SW 1271 (cell line): ENCODE measurements around the gene NEGR1.
"Not testable (repeated sequence)": the region's sequence is repeated elsewhere in the genome, so short reads cannot be mapped to it uniquely, and the experiment has no call there.

Source experiments
- DNase-seq, 2 experiments: peaks; one replicate each; lab custom pipeline; 2025; lab: John Stamatoyannopoulos, UW

Gene NEGR1

GRCh38 chr1:71940261-71940660 is 342.1 kb downstream of the NEGR1 start:
- no peak for DNase-seq

GRCh38 chr1:71930511-71930910 is 351.8 kb downstream of the NEGR1 start:
- DNase-seq, result no peak

- no peak for DNase-seq
These were observed 360.3 kb downstream of the NEGR1 start for GRCh38 chr1:71921935-71922559.

GRCh38 chr1:71921204-71921603 is 361.1 kb downstream of the NEGR1 start:
- no peak for DNase-seq

GRCh38 chr1:71920556-71920955 is 361.8 kb downstream of the NEGR1 start:
- DNase-seq, result no peak

- no peak for DNase-seq
These were observed 362.4 kb downstream of the NEGR1 start for GRCh38 chr1:71919811-71920509.

- no peak for DNase-seq
These were observed 363.7 kb downstream of the NEGR1 start for GRCh38 chr1:71918630-71919029.

GRCh38 chr1:71916894-71917293 is 365.4 kb downstream of the NEGR1 start:
- no peak for DNase-seq

- DNase-seq, result no peak
These were observed 367.7 kb downstream of the NEGR1 start for GRCh38 chr1:71914626-71915025.

- no peak for DNase-seq
These were observed 373.4 kb downstream of the NEGR1 start for GRCh38 chr1:71908871-71909390.

- no peak for DNase-seq
These were observed 374.0 kb downstream of the NEGR1 start for GRCh38 chr1:71908303-71908702.

GRCh38 chr1:71899881-71900280 is 382.5 kb downstream of the NEGR1 start:
- no peak for DNase-seq

- DNase-seq, result not testable (repeated sequence)
These were observed 394.2 kb downstream of the NEGR1 start for GRCh38 chr1:71888166-71888565.

GRCh38 chr1:71885171-71885570 is 397.2 kb downstream of the NEGR1 start:
- no peak for DNase-seq

GRCh38 chr1:71882637-71883036 is 399.7 kb downstream of the NEGR1 start:
- no peak for DNase-seq

GRCh38 chr1:71882226-71882625 is 400.1 kb downstream of the NEGR1 start:
- no peak for DNase-seq

- no peak for DNase-seq
These were observed 400.7 kb downstream of the NEGR1 start for GRCh38 chr1:71881611-71882010.

GRCh38 chr1:71869326-71869725 is 413.0 kb downstream of the NEGR1 start:
- DNase-seq, result no peak

GRCh38 chr1:71862756-71863155 is 419.6 kb downstream of the NEGR1 start:
- DNase-seq, result no peak

GRCh38 chr1:71861022-71861421 is 421.3 kb downstream of the NEGR1 start:
- DNase-seq, result no peak

- DNase-seq, result no peak
These were observed 422.5 kb downstream of the NEGR1 start for GRCh38 chr1:71859806-71860205.

- no peak for DNase-seq
These were observed 424.5 kb downstream of the NEGR1 start for GRCh38 chr1:71857862-71858261.

- no peak for DNase-seq
These were observed 429.0 kb downstream of the NEGR1 start for GRCh38 chr1:71853360-71853759.

- DNase-seq, result no peak
These were observed 431.4 kb downstream of the NEGR1 start for GRCh38 chr1:71850936-71851335.
